ENCODE data around the gene IGF2BP1. TPM values are rescaled to one million over a fixed set of nuclear protein-coding genes. Genes with fewer than 3 reads are reported as not detected.
A peak's percentile ranks its signal among the peaks of the same experiment; 100 is the strongest.
"Not testable (repeated sequence)": the region's sequence is repeated elsewhere in the genome, so short reads cannot be mapped to it uniquely, and the experiment has no call there.

IGF2BP1 gene
- total RNA-seq, 3 donors from 2014 or later, result 0.06 to 0.07 TPM; not detected in 1

GRCh38 chr17:49024523-49024922 is 27.3 kb downstream of the IGF2BP1 start:
- no peak for ATAC-seq
- Histone ChIP-seq H3K36me3 (ENCODE audit: low read depth) (no peaks in the 10 kb centered on the region), H3K9me3 (no peaks in the 10 kb centered on the region), H3K4me1 (ENCODE audit: low read depth) (no peaks in the 10 kb centered on the region), H3K4me3 (no peak overlapping the region)
- no peak for TF ChIP-seq CTCF (IDR thresholded peaks at IDR 0.05)
- no peak for DNase-seq
- intact Hi-C loops (cut with DNase I, micrococcal nuclease), result no loop called here

GRCh38 chr17:49026447-49026846 is 29.3 kb downstream of the IGF2BP1 start:
- intact Hi-C loops (cut with DNase I, micrococcal nuclease); DNase-seq; H3K4me3 ChIP-seq; H3K4me1 ChIP-seq (ENCODE audit: low read depth); H3K36me3 ChIP-seq (ENCODE audit: low read depth); H3K9me3 ChIP-seq; ATAC-seq: not testable (repeated sequence)

GRCh38 chr17:49028271-49028670 is 31.1 kb downstream of the IGF2BP1 start:
- no peak for DNase-seq
- no peak overlapping the region for H3K4me3 ChIP-seq
- ATAC-seq, result no peak

GRCh38 chr17:49029801-49030200 is 32.6 kb downstream of the IGF2BP1 start:
- intact Hi-C loops (cut with DNase I, micrococcal nuclease), result no loop called here
- Histone ChIP-seq H3K36me3 (ENCODE audit: low read depth) (no peaks in the 10 kb centered on the region), H3K4me3 (no peak overlapping the region), H3K4me1 (ENCODE audit: low read depth) (peaks cover 3% of the 10 kb centered on the region), H3K9me3 (no peaks in the 10 kb centered on the region)
- TF ChIP-seq CTCF (IDR thresholded peaks at IDR 0.05), result no peak
- ATAC-seq (no peak), DNase-seq (no peak)

More at GRCh38 chr17:49028271-49028670, 31.1 kb downstream of the IGF2BP1 start:
- H3K9me3 ChIP-seq, result no peaks in the 10 kb centered on the region
- H3K36me3 ChIP-seq (ENCODE audit: low read depth), result no peaks in the 10 kb centered on the region
- intact Hi-C loops (cut with DNase I, micrococcal nuclease), result no loop called here
- H3K4me1 ChIP-seq (ENCODE audit: low read depth), result peaks cover 3% of the 10 kb centered on the region
- TF ChIP-seq CTCF (IDR thresholded peaks at IDR 0.05), result no peak

- Histone ChIP-seq H3K36me3 (ENCODE audit: low read depth) (no peaks in the 10 kb centered on the region), H3K4me1 (ENCODE audit: low read depth) (peaks cover 3% of the 10 kb centered on the region), H3K4me3 (no peak overlapping the region), H3K9me3 (no peaks in the 10 kb centered on the region)
- ATAC-seq, result peak; percentile 92
- intact Hi-C loops (cut with DNase I, micrococcal nuclease), result no loop called here
- TF ChIP-seq CTCF (IDR thresholded peaks at IDR 0.05), result peak; percentile 66
- DNase-seq, result peak in 1 of 3 donors; percentile 58
Measured at GRCh38 chr17:49031965-49032928, 35.1 kb downstream of the IGF2BP1 start.

All from mucosa of descending colon (tissue), 3 donors.